IPS-NIHi11 (cell line): ENCODE data around the gene PEX5.

Experiments
- DNase-seq: peaks from one replicate; pipeline ENCODE4 v3.0.0; 2012; ENCODE audit warnings: mixed read lengths, low spot score

PEX5 gene

GRCh38 chr12:7189398-7190267, at the start of gene PEX5:
TSS of gene PEX5 (plus strand) at chr12:7189686. CDS start at chr12:7190378, 692 bp downstream.
- DNase-seq = peak; percentile 96

DNA sequence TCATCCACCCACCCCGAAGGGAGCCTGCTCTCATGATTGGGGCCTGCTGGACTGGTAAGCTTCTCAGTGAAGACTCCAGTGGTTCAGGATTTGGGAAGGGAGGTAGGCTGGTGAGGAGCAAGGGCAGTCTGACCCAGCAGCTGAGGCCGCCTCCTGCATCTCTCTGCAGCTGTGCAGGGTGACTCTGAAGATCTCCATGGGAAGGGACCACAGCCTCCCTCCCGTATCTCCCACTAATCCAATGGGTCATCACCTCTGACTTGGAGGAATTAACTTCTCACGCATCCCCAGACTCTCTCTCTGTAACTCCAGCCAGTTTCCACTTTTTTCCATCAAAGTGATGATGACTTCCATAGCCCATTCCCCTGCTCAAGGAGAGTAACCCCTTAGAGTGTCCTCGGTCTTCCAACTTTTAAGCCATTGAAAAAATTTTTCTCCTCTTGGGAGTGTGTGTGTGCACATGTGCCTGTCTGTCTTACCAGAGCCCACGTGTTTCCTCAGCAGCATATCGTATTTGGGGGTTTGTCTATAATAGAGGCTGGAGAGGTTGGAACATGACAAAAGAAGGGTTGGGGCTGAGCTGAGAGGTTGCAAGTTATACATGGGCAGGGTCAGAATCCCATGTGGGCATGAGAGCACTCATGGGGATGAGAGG, 48.0 kb upstream of the PEX5 start:
- no peak for DNase-seq

- DNase-seq = peak; percentile 86
Observed at GRCh38 chr12:7142056-7142644, 47.3 kb upstream of the PEX5 start.

- DNase-seq = no peak
Observed at GRCh38 chr12:7142809-7143465, 46.5 kb upstream of the PEX5 start.

GRCh38 chr12:7143564-7143963, 45.9 kb upstream of the PEX5 start:
- DNase-seq = no peak

DNA sequence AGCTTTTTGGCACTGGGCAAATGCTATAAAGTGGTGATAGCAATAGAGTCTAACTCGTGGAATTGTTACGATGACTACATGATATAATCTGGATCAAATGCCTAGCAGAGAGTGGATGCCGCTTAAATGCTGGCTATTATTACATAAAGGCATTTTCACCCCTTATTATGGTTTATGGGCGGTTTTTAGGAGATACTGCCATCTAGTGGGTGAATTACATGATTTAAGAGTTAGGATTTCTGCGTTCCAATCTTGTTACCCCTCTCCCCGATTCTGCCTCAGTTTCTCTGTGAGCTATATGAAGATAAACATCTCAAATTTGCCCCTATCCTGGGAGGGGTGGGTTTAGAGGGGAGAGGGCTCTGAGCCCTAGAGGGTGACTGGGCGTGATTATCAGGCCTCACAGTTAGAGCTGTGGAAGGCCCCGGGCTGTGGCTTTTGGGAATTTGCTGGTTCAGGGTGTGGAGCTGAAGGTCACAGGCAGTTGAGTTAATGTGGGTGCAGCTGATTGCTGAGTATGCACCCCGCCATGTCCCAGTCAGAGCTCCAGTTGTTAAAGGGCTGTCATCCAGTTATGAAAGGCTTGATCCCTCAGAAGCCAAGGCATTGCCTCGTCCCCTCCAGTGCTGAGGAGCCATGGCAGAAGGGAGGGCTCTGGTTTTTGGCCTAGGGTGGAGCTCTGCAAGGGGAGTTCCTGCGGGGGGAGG, 44.9 kb upstream of the PEX5 start:
- DNase-seq = peak; percentile 66

DNA sequence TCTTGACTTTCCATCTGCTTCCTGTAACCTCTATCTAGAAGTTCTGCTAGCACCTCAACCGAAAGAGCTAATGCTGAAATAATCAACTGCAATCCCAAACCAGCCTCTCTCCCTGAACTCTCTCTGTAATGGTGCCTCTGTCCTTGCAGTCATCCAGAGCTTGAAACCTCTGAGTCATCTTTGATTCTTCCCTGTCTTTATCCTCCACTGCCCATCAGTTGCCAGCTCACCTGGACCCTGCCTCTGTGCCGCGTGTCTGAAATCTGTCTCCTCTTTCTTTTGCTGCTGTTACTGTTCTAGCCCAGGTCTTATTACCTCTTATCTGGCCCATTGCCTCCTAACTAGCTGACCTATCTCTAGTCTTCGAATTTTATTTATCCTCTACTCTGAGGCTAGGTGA, 43.8 kb upstream of the PEX5 start:
- DNase-seq = no peak

GRCh38 chr12:7146228-7146627, 43.3 kb upstream of the PEX5 start:
- DNase-seq = no peak

- no peak for DNase-seq
Observed at GRCh38 chr12:7146906-7147305, 42.6 kb upstream of the PEX5 start.

DNA sequence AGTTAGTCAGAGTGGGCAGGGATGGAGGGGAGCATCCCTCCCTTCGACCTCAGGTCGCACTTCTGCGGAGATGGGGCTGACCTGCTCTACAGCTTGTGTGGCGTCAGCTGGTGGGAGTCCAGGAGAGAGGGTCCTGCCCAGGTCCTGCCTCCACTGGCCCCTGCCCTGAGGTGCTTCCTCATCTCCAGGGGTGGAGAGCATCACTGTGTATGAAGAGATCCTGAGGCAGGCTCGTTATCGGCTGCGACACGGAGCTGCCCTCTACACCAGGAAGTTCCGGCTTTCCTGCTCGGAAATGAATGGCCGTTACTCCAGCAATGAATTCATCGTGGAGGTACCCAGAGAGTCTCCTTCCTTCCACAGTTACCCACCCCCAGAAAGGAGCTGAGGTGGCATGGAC, 39.1 kb upstream of the PEX5 start:
- no peak for DNase-seq

- DNase-seq = no peak
Observed at GRCh38 chr12:7150841-7151240, 38.6 kb upstream of the PEX5 start.

DNA sequence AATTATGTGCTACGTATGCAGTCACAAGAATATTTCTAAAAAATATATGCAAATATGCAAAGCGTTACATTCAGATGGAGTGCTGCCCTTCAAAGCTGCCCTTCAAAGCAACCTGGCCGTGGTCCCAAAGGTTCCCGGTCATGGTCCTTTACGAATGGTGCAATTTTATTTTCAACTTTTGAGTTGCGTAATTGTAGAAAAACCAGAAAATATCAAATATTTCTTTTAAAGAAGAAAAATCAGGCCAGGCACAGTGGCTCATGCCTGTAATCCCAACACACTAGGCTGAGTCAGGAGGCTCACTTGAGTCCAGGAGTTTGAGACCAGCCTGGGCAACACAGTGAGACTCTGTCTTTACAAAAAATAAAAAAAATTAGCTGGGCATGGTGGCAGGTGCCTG, 38.0 kb upstream of the PEX5 start:
- no peak for DNase-seq

DNA sequence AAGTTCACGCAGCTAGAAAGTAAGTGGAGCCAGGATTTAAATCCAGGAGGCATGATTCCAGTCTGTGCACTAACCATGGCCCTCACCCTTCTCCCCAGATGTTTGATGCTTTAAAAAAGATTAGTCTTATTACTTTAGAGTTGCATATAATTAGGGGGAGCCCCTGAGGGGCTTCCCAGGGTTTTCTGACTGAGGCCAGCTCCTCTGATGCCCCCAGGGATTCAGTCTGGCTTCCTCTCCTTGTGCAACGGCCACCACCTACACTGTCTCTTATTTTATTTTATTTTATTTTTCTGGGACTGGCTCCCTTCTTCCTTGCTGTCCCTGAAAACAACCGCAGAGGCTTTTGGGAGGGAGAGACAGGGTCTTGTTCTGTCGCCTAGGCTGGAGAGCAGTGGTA, 36.7 kb upstream of the PEX5 start:
- DNase-seq = no peak

DNA sequence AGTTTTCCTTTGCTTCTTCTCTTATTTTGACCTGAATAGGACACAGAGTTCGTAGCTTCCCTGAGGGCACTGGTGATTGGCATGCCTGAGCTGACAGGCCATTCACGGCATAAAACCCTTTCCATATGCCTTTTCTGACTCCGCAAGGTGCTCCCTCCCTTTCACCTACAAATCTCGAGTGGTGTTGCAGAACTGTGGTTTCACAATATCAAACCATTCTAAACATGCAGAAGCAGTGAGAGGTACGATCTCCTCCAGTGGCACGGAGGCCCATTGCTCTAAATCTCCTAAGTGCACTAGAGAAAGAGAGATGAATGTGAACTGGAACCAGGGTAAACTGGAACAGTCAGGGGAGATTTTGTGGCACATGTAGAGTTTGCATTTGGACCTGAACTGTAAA, 35.4 kb upstream of the PEX5 start:
- DNase-seq = no peak

DNA sequence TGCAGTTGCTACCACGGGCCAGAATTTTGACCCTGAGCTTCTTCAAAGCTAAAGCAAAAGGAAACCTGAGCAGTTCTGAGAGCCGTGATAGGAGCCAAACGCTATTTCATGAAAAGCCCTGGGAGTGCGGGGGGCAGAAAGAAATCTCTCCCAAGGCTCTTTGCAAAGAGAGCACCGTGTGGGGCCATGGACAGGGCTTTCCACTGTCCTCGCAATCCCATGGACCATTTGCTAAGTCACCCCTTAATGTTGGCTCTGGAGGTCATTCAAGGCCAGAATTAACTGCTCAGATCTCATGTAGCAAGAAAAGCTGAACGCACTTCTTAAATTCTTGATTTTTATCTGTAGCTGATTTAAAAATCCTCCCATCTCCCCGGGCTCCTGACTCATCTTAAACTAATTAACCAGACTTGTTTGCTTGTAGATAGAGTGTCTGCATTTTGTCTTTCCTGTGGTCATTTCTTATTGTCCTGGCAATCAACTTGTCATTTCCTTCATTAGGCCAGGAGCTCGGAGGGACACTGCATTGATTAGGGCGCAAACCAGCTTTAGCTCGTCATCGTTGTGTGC, 34.5 kb upstream of the PEX5 start:
- no peak for DNase-seq

GRCh38 chr12:7155471-7156034, 33.9 kb upstream of the PEX5 start:
- no peak for DNase-seq

DNA sequence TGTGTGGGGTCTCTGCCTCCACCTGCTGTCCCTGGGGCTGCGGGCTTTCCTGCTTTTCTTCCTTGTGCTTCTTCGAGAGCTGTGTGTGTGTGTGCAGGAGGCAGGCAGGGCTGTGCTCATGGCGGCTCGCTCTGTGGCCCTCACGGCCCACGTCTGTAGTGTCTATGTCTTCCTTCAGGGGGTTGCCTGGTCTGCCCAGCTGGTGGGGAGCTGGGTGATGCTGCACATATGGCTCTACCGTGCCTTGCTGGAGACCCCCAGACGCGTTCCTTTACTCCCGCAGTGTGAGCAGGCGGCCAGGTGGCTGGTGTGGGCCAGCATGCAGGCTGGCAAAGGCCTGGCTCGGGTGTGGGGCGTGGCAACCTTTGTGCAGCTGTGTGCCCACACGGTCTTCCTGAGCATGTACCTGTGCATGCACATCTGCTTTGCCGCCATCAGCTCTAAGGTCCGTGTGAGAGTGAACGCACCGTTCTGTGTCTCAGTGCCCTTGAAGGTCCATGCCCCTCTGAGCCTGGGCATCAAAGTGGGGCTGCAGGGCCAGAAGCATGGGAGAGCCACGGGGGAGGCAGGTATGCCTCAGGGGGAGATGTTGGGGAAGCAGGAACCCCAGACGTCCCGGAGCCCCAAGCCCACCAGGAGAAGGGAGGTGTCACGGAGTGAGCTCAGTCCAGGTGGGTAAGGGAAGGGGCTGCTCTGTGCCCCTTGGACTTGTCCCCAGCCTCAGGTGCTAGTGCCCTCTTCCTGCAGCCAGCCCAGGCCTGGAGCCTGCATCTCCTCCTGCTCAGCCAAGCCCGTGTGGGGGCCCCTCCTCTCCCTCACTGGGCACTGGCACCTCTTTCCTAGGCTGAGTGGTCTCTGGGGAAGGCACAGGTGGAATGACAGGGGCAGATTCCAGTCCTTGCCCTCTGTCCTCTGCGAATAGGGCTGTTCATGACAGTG, 33.0 kb upstream of the PEX5 start:
- DNase-seq = no peak

DNA sequence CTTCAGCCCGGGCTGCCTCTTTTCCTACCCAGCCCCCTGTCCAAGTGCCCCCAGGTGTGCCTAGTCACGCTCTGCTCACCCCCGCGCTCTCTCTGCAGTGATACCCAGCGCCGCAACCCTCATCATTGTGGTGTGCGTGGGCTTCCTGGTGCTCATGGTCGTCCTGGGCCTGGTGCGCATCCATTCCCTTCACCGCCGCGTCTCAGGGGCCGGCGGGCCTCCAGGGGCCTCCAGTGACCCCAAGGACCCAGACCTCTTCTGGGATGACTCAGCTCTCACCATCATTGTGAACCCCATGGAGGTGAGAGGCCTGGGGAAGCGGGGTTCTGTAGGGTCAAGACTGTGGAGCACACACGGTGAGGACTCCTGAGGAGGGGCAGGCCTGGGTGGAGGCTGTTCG, 32.1 kb upstream of the PEX5 start:
- DNase-seq = no peak

DNA sequence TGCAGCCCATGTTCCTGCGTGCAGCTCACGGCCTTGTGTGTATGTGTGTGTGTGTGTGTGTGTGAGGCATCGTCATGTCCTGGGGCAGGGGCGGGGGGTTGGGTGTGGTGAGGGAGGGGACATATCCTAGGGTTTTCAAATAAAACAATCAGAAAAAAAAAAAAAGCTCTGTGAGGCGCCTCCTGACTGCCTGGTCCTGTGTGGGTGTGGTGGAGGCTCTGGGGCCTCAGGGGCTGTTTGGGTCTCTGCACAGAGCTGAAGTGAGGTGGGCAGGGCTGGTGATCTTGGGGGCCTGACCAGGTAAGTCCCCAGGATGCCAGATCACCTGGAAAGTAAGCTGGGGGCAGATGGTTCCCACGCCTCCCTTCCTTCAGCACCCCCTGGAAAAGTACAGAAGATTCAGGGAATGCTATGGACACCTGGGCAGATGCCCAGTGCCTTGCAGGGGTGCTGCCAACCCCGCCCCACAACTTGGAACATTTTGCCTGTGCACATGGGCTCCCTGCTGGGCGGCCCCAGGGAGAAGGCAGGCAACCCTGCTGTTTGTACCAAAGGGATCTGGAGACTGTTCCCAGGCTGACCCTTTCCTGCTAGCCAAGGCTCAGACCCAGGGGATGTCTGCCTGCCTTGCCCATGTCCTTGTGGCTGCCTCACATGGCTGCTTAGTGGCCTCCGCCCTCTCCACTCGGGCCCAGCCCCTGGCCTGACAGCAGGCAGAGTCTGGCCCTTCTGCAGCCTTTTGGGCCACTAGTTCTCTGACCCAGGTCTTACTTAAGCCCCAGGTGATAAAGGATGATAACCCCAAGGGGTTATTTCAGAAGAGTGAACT, 30.5 kb upstream of the PEX5 start:
- no peak for DNase-seq
